Thymus (tissue), 11 donors: ENCODE measurements around the gene WSB2. TPM values are rescaled to one million over a fixed set of nuclear protein-coding genes. Genes with fewer than 3 reads are reported as not detected.

Experiments used
- DNase-seq, 9 donors: peaks; one replicate each; pipeline ENCODE4 v3.0.0-alpha.2; 2013; ENCODE audit warnings: low spot score in 9 of 9, low read depth in 6 of 9, missing footprints in 1 of 9
- H3K27ac ChIP-seq, 2 donors: one replicate each; pipeline ENCODE4 v1.5.1; 2013; ENCODE audit warnings: control low read depth in 1 of 2, low read depth in 1 of 2, low read length in 1 of 2, mild to moderate bottlenecking in 1 of 2, moderate library complexity in 1 of 2
- H3K27me3 ChIP-seq, 2 donors: one replicate each; pipeline ENCODE4 v1.5.1; 2013; ENCODE audit warnings: low read length in 1 of 2; ENCODE audit not compliant: control insufficient read depth in 2 of 2, insufficient read depth in 1 of 2
- H3K36me3 ChIP-seq, 2 donors: one replicate each; pipeline ENCODE4 v1.5.1; 2013; ENCODE audit warnings: low read length in 1 of 2, mild to moderate bottlenecking in 1 of 2, moderate library complexity in 1 of 2; ENCODE audit not compliant: control insufficient read depth in 2 of 2, insufficient read depth in 2 of 2
- H3K4me1 ChIP-seq, 2 donors: one replicate each; pipeline ENCODE4 v1.5.1; 2013; ENCODE audit warnings: low read length in 2 of 2; ENCODE audit not compliant: control insufficient read depth in 2 of 2, insufficient read depth in 2 of 2
- H3K4me3 ChIP-seq, 2 donors: one replicate each; pipeline ENCODE4 v1.5.1; 2013; ENCODE audit warnings: low read length in 2 of 2, control low read depth in 1 of 2, mild to moderate bottlenecking in 1 of 2
- H3K9me3 ChIP-seq, 2 donors: one replicate each; pipeline ENCODE4 v1.5.1; 2013; ENCODE audit warnings: low read length in 1 of 2, mild to moderate bottlenecking in 1 of 2; ENCODE audit not compliant: control insufficient read depth in 2 of 2, insufficient read depth in 1 of 2
- WGBS: extraction: QIAGEN DNeasy Blood & Tissue Kit; methylation state at CpG from one replicate; pipeline ENCODE4 v1.1.7; 2013; 5-methylcytosine and 5-hydroxymethylcytosine counted together
- polyA plus RNA-seq: library from polyadenylated mRNA; stranded (reverse); fragments of 200-250 nt; gene quantifications from one replicate; pipeline ENCODE4 v1.2.3, GENCODE V29; 2013
- total RNA-seq: library from RNA; stranded (reverse); fragments of 120-200 nt; gene quantifications from one replicate; pipeline ENCODE4 v1.2.4, GENCODE V29; 2013
- donor health status: healthy.

The WSB2 gene
- total and polyA plus RNA-seq, 2 donors: 23.9 to 34.8 TPM

GRCh38 chr12:118068445-118068844, 7.5 kb upstream of the WSB2 start:
- Histone ChIP-seq H3K27ac (no peak overlapping the region), H3K4me3 (no peak overlapping the region), H3K9me3 (no peaks in the 10 kb centered on the region), H3K4me1 (peaks cover 2 to 4% of the 10 kb centered on the region in 2 donors), H3K36me3 (no peaks in the 10 kb centered on the region), H3K27me3 (no peaks in the 10 kb centered on the region)
- 96% methylated on average over 2 of the region's 2 CpGs for WGBS
- no peak for DNase-seq

GRCh38 chr12:118065380-118065779, 4.4 kb upstream of the WSB2 start:
- Histone ChIP-seq H3K36me3 (no peaks in the 10 kb centered on the region), H3K4me3 (no peak overlapping the region), H3K27me3 (peaks cover 0 to 8% of the 10 kb centered on the region in 2 donors), H3K9me3 (no peaks in the 10 kb centered on the region), H3K4me1 (peaks cover 8 to 18% of the 10 kb centered on the region in 2 donors), H3K27ac (no peak overlapping the region)
- WGBS: 10% methylated on average over 1 of the region's 1 CpG
- DNase-seq: no peak

GRCh38 chr12:118064608-118065007, 3.6 kb upstream of the WSB2 start:
- Histone ChIP-seq H3K27ac (no peak overlapping the region), H3K4me3 (no peak overlapping the region), H3K4me1 (peaks cover 8 to 25% of the 10 kb centered on the region in 2 donors)

GRCh38 chr12:118063576-118064391, 2.8 kb upstream of the WSB2 start:
- no peak overlapping the region for H3K4me3 ChIP-seq
- 88% methylated on average over 4 of the region's 4 CpGs for WGBS
- peaks cover 0 to 8% of the 10 kb centered on the region in 2 donors for H3K27me3 ChIP-seq
- peaks cover 8 to 25% of the 10 kb centered on the region in 2 donors for H3K4me1 ChIP-seq
- H3K27ac ChIP-seq: no peak overlapping the region
- H3K9me3 ChIP-seq: no peaks in the 10 kb centered on the region
- DNase-seq: no peak
- no peaks in the 10 kb centered on the region for H3K36me3 ChIP-seq

More at GRCh38 chr12:118064608-118065007, 3.6 kb upstream of the WSB2 start:
- DNase-seq: peak in 3 of 9 donors; percentile 21 to 61 (median 36)
- WGBS: 8% methylated on average over 2 of the region's 2 CpGs
- peaks cover 0 to 8% of the 10 kb centered on the region in 2 donors for H3K27me3 ChIP-seq
- H3K9me3 ChIP-seq: no peaks in the 10 kb centered on the region
- no peaks in the 10 kb centered on the region for H3K36me3 ChIP-seq

GRCh38 chr12:118061873-118062843, 1.2 kb upstream of the WSB2 start:
- Histone ChIP-seq H3K9me3 (no peaks in the 10 kb centered on the region), H3K4me1 (peaks cover 8 to 25% of the 10 kb centered on the region in 2 donors), H3K36me3 (no peaks in the 10 kb centered on the region), H3K27ac (peak overlapping the region; percentile 84 to 93), H3K27me3 (peaks cover 0 to 8% of the 10 kb centered on the region in 2 donors), H3K4me3 (peak overlapping the region; percentile 75 to 90)
- peak in 3 of 9 donors; percentile 20 to 52 (median 36) for DNase-seq
- under 1% methylated on average over 44 of the region's 44 CpGs for WGBS

GRCh38 chr12:118060301-118061010, 523 bp downstream of the WSB2 start:
- Histone ChIP-seq H3K27me3 (peaks cover 0 to 8% of the 10 kb centered on the region in 2 donors), H3K4me1 (peaks cover 6 to 22% of the 10 kb centered on the region in 2 donors), H3K4me3 (peak overlapping the region; percentile 61 to 90), H3K27ac (peak overlapping the region; percentile 78 to 93), H3K9me3 (no peaks in the 10 kb centered on the region), H3K36me3 (no peaks in the 10 kb centered on the region)
- peak in 2 of 9 donors; percentile 15 to 38 for DNase-seq
- 6% methylated on average over 46 of the region's 46 CpGs for WGBS

GRCh38 chr12:118059341-118060191, 1.4 kb downstream of the WSB2 start:
- Histone ChIP-seq H3K27me3 (peaks cover 0 to 8% of the 10 kb centered on the region in 2 donors), H3K36me3 (no peaks in the 10 kb centered on the region), H3K9me3 (no peaks in the 10 kb centered on the region), H3K27ac (peak overlapping the region; percentile 53 to 93), H3K4me3 (peak overlapping the region; percentile 61 to 90), H3K4me1 (peaks cover 6 to 20% of the 10 kb centered on the region in 2 donors)
- no peak for DNase-seq
- WGBS: 73% methylated on average over 11 of the region's 11 CpGs

- Histone ChIP-seq H3K36me3 (no peaks in the 10 kb centered on the region), H3K4me3 (no peak overlapping the region), H3K27me3 (peaks cover 0 to 8% of the 10 kb centered on the region in 2 donors), H3K27ac (peak overlapping the region in 1 of 2 donors; percentile 8), H3K9me3 (no peaks in the 10 kb centered on the region), H3K4me1 (peaks cover 6 to 20% of the 10 kb centered on the region in 2 donors)
- 94% methylated on average over 8 of the region's 8 CpGs for WGBS
- DNase-seq: no peak
Observed at GRCh38 chr12:118058881-118059280, 2.1 kb downstream of the WSB2 start.
